ENCODE results near the gene MTOR.
"Not testable (repeated sequence)": the region's sequence is repeated elsewhere in the genome, so short reads cannot be mapped to it uniquely, and the experiment has no call there.

GRCh38 chr1:11305516-11305915 is 43.2 kb upstream of the MTOR start:
- TF ChIP-seq ATF3 (IDR thresholded peaks at IDR 0.05; ENCODE audit: borderline replicate concordance, extremely low read depth, low read depth, low read length); CTCF (IDR thresholded peaks at IDR 0.05 in 2 of 3, conservative IDR thresholded peaks at IDR 0.05 in 1 of 3; ENCODE audit: control insufficient read depth in 2 of 3, extremely low read depth in 1 of 3, insufficient read depth in 1 of 3, low read depth in 3 of 3, low read length in 3 of 3); POLR2A (IDR thresholded peaks at IDR 0.05; ENCODE audit: low read depth, low read length); IRF3 (IDR thresholded peaks at IDR 0.05); ELK1 (IDR thresholded peaks at IDR 0.05; ENCODE audit: low read depth, low read length); SMARCA5 (IDR thresholded peaks at IDR 0.05); CBFB (IDR thresholded peaks at IDR 0.05; ENCODE audit: low read depth): not testable (repeated sequence)
